ENCODE measurements around the gene PATE2. TPM values are rescaled to one million over a fixed set of nuclear protein-coding genes. Genes with fewer than 3 reads are reported as not detected.

The PATE2 gene
- total RNA-seq, 1 donor: not detected

GRCh38 chr11:125766251-125766650 lies 12.4 kb downstream of the PATE2 start:
- no peak overlapping the region for H3K4me3 ChIP-seq (ENCODE audit: low read depth, low read length)
- TF ChIP-seq CTCF (IDR thresholded peaks at IDR 0.05; ENCODE audit: insufficient read depth, low read depth, low read length): no peak
- DNase-seq (ENCODE audit: low read depth): no peak

DNA sequence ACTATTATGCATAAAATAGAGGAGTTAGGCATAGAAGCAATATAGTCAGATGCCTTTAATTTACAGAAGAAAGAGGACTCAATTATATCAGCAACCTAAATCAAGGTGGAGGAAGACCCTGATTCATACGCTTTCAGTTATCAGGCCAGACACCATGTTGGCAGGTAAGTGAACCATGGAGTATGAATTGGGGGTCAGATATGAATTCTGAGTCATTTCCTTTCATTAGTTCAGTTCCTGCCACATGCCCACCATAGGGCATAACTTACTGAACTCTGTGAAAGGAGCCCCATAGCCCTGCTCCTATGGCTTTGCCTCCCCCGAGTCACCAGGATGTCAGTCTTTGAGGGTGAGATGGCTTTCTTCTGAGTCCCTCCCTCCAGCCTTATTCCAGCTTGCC lies 15.1 kb downstream of the PATE2 start:
- DNase-seq (ENCODE audit: low read depth): no peak
- TF ChIP-seq CTCF (IDR thresholded peaks at IDR 0.05; ENCODE audit: insufficient read depth, low read depth, low read length): no peak
- H3K4me3 ChIP-seq (ENCODE audit: low read depth, low read length): no peak overlapping the region

DNA sequence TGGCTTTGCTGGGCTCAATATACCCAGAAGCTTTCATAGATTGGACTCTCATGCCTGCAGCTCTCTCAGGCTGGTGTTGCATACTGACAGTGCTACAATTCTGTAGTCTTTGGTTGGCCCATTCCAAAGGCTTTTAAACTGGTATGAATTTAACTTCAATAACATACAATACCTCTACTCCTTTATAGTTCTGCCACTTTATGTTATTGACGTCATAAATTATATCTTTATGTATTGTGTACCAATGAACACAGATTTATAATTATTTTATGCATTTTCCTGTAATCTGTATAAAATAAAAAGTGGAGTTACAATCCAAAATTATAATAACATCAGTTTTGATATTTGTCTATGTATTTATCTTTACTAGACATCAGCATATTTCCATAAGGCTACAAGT lies 16.2 kb downstream of the PATE2 start:
- DNase-seq (ENCODE audit: low read depth): no peak
- TF ChIP-seq CTCF (IDR thresholded peaks at IDR 0.05; ENCODE audit: insufficient read depth, low read depth, low read length): no peak
- H3K4me3 ChIP-seq (ENCODE audit: low read depth, low read length): no peak overlapping the region

- TF ChIP-seq CTCF (IDR thresholded peaks at IDR 0.05; ENCODE audit: insufficient read depth, low read depth, low read length): no peak
- H3K4me3 ChIP-seq (ENCODE audit: low read depth, low read length): no peak overlapping the region
- DNase-seq (ENCODE audit: low read depth): no peak
Observed at GRCh38 chr11:125756050-125756449, 22.6 kb downstream of the PATE2 start.

DNA sequence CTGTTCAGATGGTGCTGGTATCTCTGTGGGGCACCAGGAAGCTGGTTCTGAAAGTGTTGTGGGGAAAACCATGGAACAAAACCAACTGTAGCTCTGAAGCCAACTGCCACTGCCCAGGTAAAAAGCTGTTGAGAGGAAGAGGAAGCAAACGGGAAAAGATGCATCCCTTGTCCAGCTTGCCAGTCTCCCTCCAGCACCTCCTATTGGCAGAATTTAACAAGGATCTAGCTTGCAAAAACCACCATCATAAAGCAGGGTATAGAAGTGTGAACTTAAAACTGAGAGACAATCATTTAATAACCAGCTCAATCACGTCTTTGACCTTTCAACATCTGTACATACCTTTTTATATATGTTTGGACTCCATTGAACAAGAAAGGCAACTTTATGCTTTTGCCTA lies 28.0 kb downstream of the PATE2 start:
- TF ChIP-seq CTCF (IDR thresholded peaks at IDR 0.05; ENCODE audit: insufficient read depth, low read depth, low read length): no peak
- H3K4me3 ChIP-seq (ENCODE audit: low read depth, low read length): no peak overlapping the region
- DNase-seq (ENCODE audit: low read depth): no peak

DNA sequence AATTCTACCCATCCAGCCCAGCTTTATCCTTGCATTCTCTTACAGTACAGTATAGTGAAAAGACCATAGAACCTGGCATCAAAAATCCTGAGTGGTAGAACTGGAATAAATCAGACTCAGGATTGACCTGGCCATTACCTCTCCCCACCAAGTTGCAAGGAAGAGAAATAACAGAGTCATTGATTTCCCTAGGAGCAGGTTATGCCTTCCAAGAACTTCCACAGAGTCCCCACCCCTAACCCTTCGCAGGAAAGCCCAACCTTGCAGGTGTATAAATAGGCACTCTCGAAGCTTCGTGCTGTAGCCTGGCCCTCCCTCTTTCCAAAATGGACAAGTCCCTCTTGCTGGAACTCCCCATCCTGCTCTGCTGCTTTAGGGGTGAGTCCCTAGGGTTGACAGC lies 32.6 kb downstream of the PATE2 start, which contains the start of gene PATE1:
Gene PATE1, plus strand, starts transcription at position 301 of the 400 bp plus-strand sequence. Its CDS starts 26 bp downstream, at position 327.
- H3K4me3 ChIP-seq (ENCODE audit: low read depth, low read length): no peak within 1 kb of the TSS
- no peak for TF ChIP-seq CTCF (IDR thresholded peaks at IDR 0.05; ENCODE audit: insufficient read depth, low read depth, low read length)
- no peak for DNase-seq (ENCODE audit: low read depth)

DNA sequence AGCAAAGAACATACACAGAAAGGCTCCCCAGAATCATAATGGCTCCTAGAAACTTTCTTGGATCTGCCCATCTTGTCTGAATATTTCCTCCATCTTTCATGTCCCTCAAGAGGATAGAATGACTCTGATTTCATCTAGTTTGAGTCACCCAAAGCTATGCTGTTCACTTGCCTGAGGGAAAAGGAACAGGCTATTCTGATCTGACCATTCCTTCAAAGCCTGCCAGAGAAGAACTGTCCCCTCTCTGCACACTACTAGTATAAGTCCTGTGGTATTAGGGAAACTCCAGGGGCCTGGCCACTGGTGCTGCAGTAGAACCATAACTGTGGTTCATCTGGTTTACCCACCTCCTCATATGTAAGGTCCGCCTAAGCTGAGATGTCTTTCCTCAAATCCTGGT lies 34.9 kb downstream of the PATE2 start:
- DNase-seq (ENCODE audit: low read depth): no peak
- no peak overlapping the region for H3K4me3 ChIP-seq (ENCODE audit: low read depth, low read length)

More for the DNA sequence above, 34.9 kb downstream of the PATE2 start:
- TF ChIP-seq CTCF (IDR thresholded peaks at IDR 0.05; ENCODE audit: insufficient read depth, low read depth, low read length): no peak

Data from fibroblast of villous mesenchyme (primary cell).